A549 (cell line): ENCODE results near the gene PEX11B. TPM values are rescaled to one million over a fixed set of nuclear protein-coding genes. Genes with fewer than 3 reads are reported as not detected.

ENCODE experiments used
- ATAC-seq, 2 experiments: fragments of 200-7000 bp in 1 of 2; fragments of >200 bp in 1 of 2; cut with Nextera tagmentation in 1 of 2; cut with Tn5 transposase in 1 of 2; 3 replicates each; pipeline versions ENCODE4 v1.8.0 to v1.9.1; 2018 to 2020; ENCODE audit warnings: mild to moderate bottlenecking in 1 of 2, moderate library complexity in 1 of 2
- CTCF ChIA-PET: fragments of 300-600 bp; sonication (Branson Sonifier 250); formaldehyde crosslinking; extraction: SDS; loops from one replicate; lab custom pipeline; 2021; ENCODE audit warnings: antibody characterized with exemption, inconsistent platforms; lab: Yijun Ruan, JAX
- POLR2A ChIA-PET: fragments of 350-600 bp; formaldehyde crosslinking; extraction: SDS; loops from one replicate; lab custom pipeline; 2021; ENCODE audit warnings: antibody characterized with exemption, inconsistent platforms; lab: Yijun Ruan, JAX
- DNase-seq, 2 experiments: peaks; one replicate each; pipeline versions ENCODE4 v3.0.0 to v3.0.0-alpha.2; 2011 to 2016; ENCODE audit warnings: low read depth in 1 of 2, low spot score in 1 of 2
- FAIRE-seq: peaks from 2 replicates; lab custom pipeline; 2011; peaks lifted over from hg19 to GRCh38; lab: Jason Lieb, UNC
- H3K27ac ChIP-seq, 2 experiments: fragments of >200 bp; sonication (Bioruptor Twin); formaldehyde crosslinking; 3 replicates each; pipeline ENCODE4 v1.5.1; 2016 to 2017
- H3K4me1 ChIP-seq: fragments of >200 bp; sonication (Bioruptor Twin); formaldehyde crosslinking; 3 replicates; pipeline ENCODE4 v1.6.1; 2016
- H3K4me2 ChIP-seq: fragments of >200 bp; sonication (Bioruptor Twin); formaldehyde crosslinking; 3 replicates; pipeline ENCODE4 v1.6.1; 2016
- H3K4me3 ChIP-seq: fragments of >200 bp; sonication (Bioruptor Twin); formaldehyde crosslinking; 3 replicates; pipeline ENCODE4 v1.5.1; 2016
- H3K9me3 ChIP-seq: fragments of >200 bp; sonication (Bioruptor Twin); formaldehyde crosslinking; 3 replicates; pipeline ENCODE4 v1.6.1; 2016
- BHLHE40 ChIP-seq: IDR thresholded peaks from 2 replicates; pipeline ENCODE4 v1.6.1; 2012; ENCODE audit warnings: low read depth, low read length, inconsistent platforms
- CBX2 ChIP-seq: fragments of 200-600 bp; sonication (generic); IDR thresholded peaks from 2 replicates; pipeline ENCODE4 v1.6.1; 2016; ENCODE audit warnings: low read depth, mild to moderate bottlenecking, borderline replicate concordance
- CBX8 ChIP-seq: fragments of 200-600 bp; sonication (generic); IDR thresholded peaks from 2 replicates; pipeline ENCODE4 v1.6.1; 2016
- CHD2 ChIP-seq: fragments of 150-350 bp; IDR thresholded peaks from 2 replicates; pipeline ENCODE4 v1.6.1; 2014; ENCODE audit warnings: low read length; ENCODE audit not compliant: partially characterized antibody
- CTCF ChIP-seq: fragments of >200 bp; sonication (Bioruptor Twin); formaldehyde crosslinking; IDR thresholded peaks from 3 replicates; pipeline ENCODE4 v1.5.1; 2016
- E2F6 ChIP-seq: IDR thresholded peaks from 2 replicates; pipeline ENCODE4 v1.6.1; 2012; ENCODE audit warnings: low read depth, borderline replicate concordance
- EHF ChIP-seq: fragments of 250-450 bp; sonication (Bioruptor Pico); IDR thresholded peaks from 2 replicates; pipeline ENCODE4 v1.5.0; 2020; ENCODE audit warnings: mild to moderate bottlenecking
- ESRRA ChIP-seq: fragments of 150-350 bp; IDR thresholded peaks from 2 replicates; pipeline ENCODE4 v1.6.1; 2014; ENCODE audit warnings: mild to moderate bottlenecking, low read length, borderline replicate concordance
- FOSL2 ChIP-seq, 2 experiments: fragments of 450-650 bp in 1 of 2; fragments of >200 bp in 1 of 2; sonication (Bioruptor Twin) in 1 of 2; formaldehyde crosslinking; IDR thresholded peaks; 2 replicates each; pipeline versions ENCODE4 v1.5.0 to v1.6.1; 2016 to 2020; ENCODE audit warnings: mild to moderate bottlenecking in 1 of 2, moderate library complexity in 1 of 2
- FOXS1 ChIP-seq: fragments of 250-450 bp; sonication (Bioruptor Pico); IDR thresholded peaks from 2 replicates; pipeline ENCODE4 v1.5.0; 2020; ENCODE audit warnings: mild to moderate bottlenecking, moderate library complexity
- GATA3 ChIP-seq: IDR thresholded peaks from 2 replicates; pipeline ENCODE4 v1.6.1; 2012; ENCODE audit warnings: borderline replicate concordance
- HDAC2 ChIP-seq: fragments of 200-600 bp; sonication (generic); IDR thresholded peaks from 2 replicates; pipeline ENCODE4 v1.6.1; 2016
- HEYL ChIP-seq: fragments of 250-450 bp; sonication (Bioruptor Pico); IDR thresholded peaks from 2 replicates; pipeline ENCODE4 v1.8.0; 2021; ENCODE audit warnings: mild to moderate bottlenecking, moderate library complexity
- HMGXB4 ChIP-seq: fragments of 250-450 bp; sonication (Bioruptor Pico); IDR thresholded peaks from 2 replicates; pipeline ENCODE4 v1.5.0; 2021; ENCODE audit warnings: mild to moderate bottlenecking, moderate library complexity, borderline replicate concordance
- HOXB13 ChIP-seq: fragments of 250-450 bp; sonication (Bioruptor Pico); IDR thresholded peaks from 2 replicates; pipeline ENCODE4 v1.5.0; 2020; ENCODE audit warnings: low read depth, mild to moderate bottlenecking, moderate library complexity
- HOXB5 ChIP-seq: fragments of 250-450 bp; sonication (Bioruptor Pico); IDR thresholded peaks from 2 replicates; pipeline ENCODE4 v1.5.0; 2020; ENCODE audit warnings: mild to moderate bottlenecking, moderate library complexity
- JUN ChIP-seq, 2 experiments: fragments of >200 bp; sonication (Bioruptor Twin); formaldehyde crosslinking; IDR thresholded peaks; 2 replicates in 1 of 2; 3 replicates in 1 of 2; pipeline ENCODE4 v1.6.1; 2016 to 2017
- JUNB ChIP-seq: fragments of >200 bp; sonication (Bioruptor Twin); formaldehyde crosslinking; IDR thresholded peaks from 2 replicates; pipeline ENCODE4 v1.6.1; 2016
- MAFK ChIP-seq: fragments of 450-650 bp; IDR thresholded peaks from 2 replicates; pipeline ENCODE4 v1.6.1; 2014; ENCODE audit not compliant: partially characterized antibody
- MAZ ChIP-seq: fragments of 150-350 bp; IDR thresholded peaks from 2 replicates; pipeline ENCODE4 v1.6.1; 2014; ENCODE audit warnings: antibody characterized with exemption, low read depth, low read length, borderline replicate concordance
- NR3C1 ChIP-seq: fragments of >200 bp; sonication (Bioruptor Twin); formaldehyde crosslinking; IDR thresholded peaks from 3 replicates; pipeline ENCODE4 v1.6.1; 2017
- POLR2A ChIP-seq: IDR thresholded peaks from 2 replicates; pipeline ENCODE4 v1.6.1; 2012; ENCODE audit warnings: mild to moderate bottlenecking, low read length
- RAD21 ChIP-seq, 2 experiments: fragments of >200 bp in 1 of 2; sonication (Bioruptor Twin) in 1 of 2; formaldehyde crosslinking in 1 of 2; IDR thresholded peaks in 1 of 2; conservative IDR thresholded peaks in 1 of 2; 2 replicates in 1 of 2; 3 replicates in 1 of 2; pipeline ENCODE4 v1.6.1; 2012 to 2018; ENCODE audit warnings: inconsistent platforms in 1 of 2
- RFX5 ChIP-seq: fragments of 450-650 bp; IDR thresholded peaks from 2 replicates; pipeline ENCODE4 v1.7.1; 2014; ENCODE audit warnings: antibody characterized with exemption, mild to moderate bottlenecking, moderate library complexity
- SMC3 ChIP-seq: fragments of >200 bp; sonication (Bioruptor Twin); formaldehyde crosslinking; IDR thresholded peaks from 3 replicates; pipeline ENCODE4 v1.6.1; 2018; ENCODE audit warnings: inconsistent platforms
- USF2 ChIP-seq: fragments of 450-650 bp; IDR thresholded peaks from 2 replicates; pipeline ENCODE4 v1.6.1; 2014; ENCODE audit warnings: antibody characterized with exemption
- ZSCAN20 ChIP-seq: fragments of 250-450 bp; sonication (Bioruptor Pico); IDR thresholded peaks from 2 replicates; pipeline ENCODE4 v1.8.0; 2022; ENCODE audit warnings: mild to moderate bottlenecking, moderate library complexity
- WGBS: methylation state at CpG from one replicate; pipeline ENCODE4 v1.1.6; 2017; ENCODE audit errors: missing lambda C conversion rate; 5-methylcytosine and 5-hydroxymethylcytosine counted together
- polyA plus RNA-seq, 4 experiments: library from polyadenylated mRNA; depleted of rRNA in 3 of 4; stranded (reverse); fragments of >200 nt; fragmentation: RNase III in 1 of 4; extraction: RNeasy Plus Mini Kit Qiagen cat#74134 plus additional on column Dnase treatment in 1 of 4; gene quantifications; 2 replicates in 3 of 4; 3 replicates in 1 of 4; pipeline ENCODE4 v1.2.3, GENCODE V29; 2011 to 2017
- TF ChIP-seq, protein P1 (sequence below): fragments of >200 bp; sonication (Bioruptor Twin); formaldehyde crosslinking; IDR thresholded peaks from 2 replicates; pipeline ENCODE4 v1.6.1; 2016

Gene PEX11B
- polyA plus RNA-seq, 2 of the 4 experiments (the other 2 are of a cell fraction): 13.9 to 40.6 TPM

- ATAC-seq: peak; percentile 97
- peak overlapping the region; percentile 88 to 91 for H3K27ac ChIP-seq
- WGBS: under 1% methylated on average over 6 of the region's 6 CpGs
These were observed 26.7 kb downstream of the PEX11B start for GRCh38 chr1:145891587-145892485.

More at GRCh38 chr1:145891587-145892485, 26.7 kb downstream of the PEX11B start:
- CTCF ChIA-PET: interaction anchor here (0.6 to 11.2 kb wide), 49 partner anchors 9 to 147 kb away, joined by 3 to 429 read pairs (median 8); partner anchors contain the start of genes ANKRD34A, HJV, ITGA10 and LIX1L
- peak; percentile 98 to 99 for DNase-seq
- peak overlapping the region; percentile 76 for H3K4me2 ChIP-seq
- no peak overlapping the region for H3K4me3 ChIP-seq
- no peaks in the 10 kb centered on the region for H3K9me3 ChIP-seq
- peaks cover 41% of the 10 kb centered on the region for H3K4me1 ChIP-seq
- TF ChIP-seq E2F6: peak; percentile 51; the same call in 1 of the 2 replicates
- no peak for TF ChIP-seq CBX8
- no peak for TF ChIP-seq MAFK
- TF ChIP-seq RFX5: no peak
- no peak for TF ChIP-seq ZSCAN20 (CRISPR knock-in tag)
- TF ChIP-seq POLR2A: no peak
- TF ChIP-seq CTCF: peak; percentile 98
- TF ChIP-seq HDAC2: no peak
- TF ChIP-seq CHD2: peak; percentile 37
- no peak for TF ChIP-seq USF2
- TF ChIP-seq MAZ: no peak
- peak; percentile 73 for TF ChIP-seq FOSL2 (IDR thresholded peaks at IDR 0.05)
- TF ChIP-seq FOSL2 (CRISPR knock-in tag; IDR thresholded peaks at IDR 0.05): peak; percentile 93
- peak; percentile 49; the same call in 1 of the 2 replicates for TF ChIP-seq GATA3
- TF ChIP-seq JUN (IDR thresholded peaks at IDR 0.05): peak; percentile 54 to 71; a peak in 4 of 5 replicates
- TF ChIP-seq HMGXB4: no peak
- TF ChIP-seq, protein P1, sequence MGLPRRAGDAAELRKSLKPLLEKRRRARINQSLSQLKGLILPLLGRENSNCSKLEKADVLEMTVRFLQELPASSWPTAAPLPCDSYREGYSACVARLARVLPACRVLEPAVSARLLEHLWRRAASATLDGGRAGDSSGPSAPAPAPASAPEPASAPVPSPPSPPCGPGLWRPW: no peak
- TF ChIP-seq CBX2: no peak
- no peak for TF ChIP-seq ESRRA
- TF ChIP-seq HEYL (CRISPR knock-in tag): no peak
- no peak for TF ChIP-seq HOXB13 (CRISPR knock-in tag)
- no peak for TF ChIP-seq BHLHE40
- TF ChIP-seq SMC3: peak; percentile 98
- TF ChIP-seq FOXS1 (CRISPR knock-in tag): peak; percentile 41
- no peak for TF ChIP-seq NR3C1
- TF ChIP-seq JUNB: peak; percentile 37; the same call in 1 of the 2 replicates
- TF ChIP-seq EHF (CRISPR knock-in tag): no peak
- TF ChIP-seq HOXB5: no peak
- peak; percentile 96 to 98 for TF ChIP-seq RAD21 (conservative IDR thresholded peaks at IDR 0.05 in 1 of 2, IDR thresholded peaks at IDR 0.05 in 1 of 2)
- POLR2A ChIA-PET: interaction anchor here (0.6 to 2.7 kb wide), 10 partner anchors 9 to 73 kb away, joined by 3 to 28 read pairs (median 8); partner anchors contain the start of genes ANKRD34A, ITGA10, LIX1L and NUDT17
- FAIRE-seq: peak; percentile 78
